Activated effector memory CD4-positive, alpha-beta T cell treated with anti-CD3 and anti-CD28 coated beads, Interleukin-2, amount 50 U/mL, for 16 hours (primary cell): ENCODE data around the gene C19orf47.

Source experiments
- DNase-seq: peaks from one replicate; pipeline ENCODE4 v3.0.0-alpha.2; 2020

C19orf47 gene, protein sequence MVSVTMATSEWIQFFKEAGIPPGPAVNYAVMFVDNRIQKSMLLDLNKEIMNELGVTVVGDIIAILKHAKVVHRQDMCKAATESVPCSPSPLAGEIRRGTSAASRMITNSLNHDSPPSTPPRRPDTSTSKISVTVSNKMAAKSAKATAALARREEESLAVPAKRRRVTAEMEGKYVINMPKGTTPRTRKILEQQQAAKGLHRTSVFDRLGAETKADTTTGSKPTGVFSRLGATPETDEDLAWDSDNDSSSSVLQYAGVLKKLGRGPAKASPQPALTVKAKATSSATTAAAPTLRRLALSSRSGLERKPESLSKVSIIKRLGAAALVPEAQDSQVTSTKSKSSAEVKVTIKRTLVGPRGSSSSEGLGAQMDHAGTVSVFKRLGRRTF

GRCh38 chr19:40348125-40348913 is at the start of gene C19orf47, which contains the start of gene PLD3:
C19orf47 (minus strand) TSS chr19:40348397; CDS start chr19:40341857, 6,540 bp downstream.
PLD3 (plus strand) TSS chr19:40348695; CDS start chr19:40366484, 17,789 bp downstream.
- peak; percentile 100 for DNase-seq

DNA sequence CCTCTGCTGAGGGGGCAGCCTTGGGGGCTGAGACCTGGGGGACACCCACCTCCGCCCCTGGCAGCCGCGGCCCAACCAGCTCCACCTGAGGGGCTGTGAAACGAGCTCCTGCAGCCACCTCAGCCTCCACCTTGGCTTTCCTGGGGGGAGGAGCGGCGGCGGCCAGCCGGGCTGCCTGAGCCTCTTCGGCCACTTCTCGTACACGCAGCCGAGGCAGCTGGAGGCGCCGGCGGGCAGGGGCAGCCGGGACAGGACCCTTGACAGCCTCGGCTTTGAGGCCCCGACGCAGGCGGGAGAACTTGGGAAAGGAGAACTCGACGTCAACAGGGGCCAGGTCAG is 49.3 kb upstream of the C19orf47 start:
- no peak for DNase-seq

DNA sequence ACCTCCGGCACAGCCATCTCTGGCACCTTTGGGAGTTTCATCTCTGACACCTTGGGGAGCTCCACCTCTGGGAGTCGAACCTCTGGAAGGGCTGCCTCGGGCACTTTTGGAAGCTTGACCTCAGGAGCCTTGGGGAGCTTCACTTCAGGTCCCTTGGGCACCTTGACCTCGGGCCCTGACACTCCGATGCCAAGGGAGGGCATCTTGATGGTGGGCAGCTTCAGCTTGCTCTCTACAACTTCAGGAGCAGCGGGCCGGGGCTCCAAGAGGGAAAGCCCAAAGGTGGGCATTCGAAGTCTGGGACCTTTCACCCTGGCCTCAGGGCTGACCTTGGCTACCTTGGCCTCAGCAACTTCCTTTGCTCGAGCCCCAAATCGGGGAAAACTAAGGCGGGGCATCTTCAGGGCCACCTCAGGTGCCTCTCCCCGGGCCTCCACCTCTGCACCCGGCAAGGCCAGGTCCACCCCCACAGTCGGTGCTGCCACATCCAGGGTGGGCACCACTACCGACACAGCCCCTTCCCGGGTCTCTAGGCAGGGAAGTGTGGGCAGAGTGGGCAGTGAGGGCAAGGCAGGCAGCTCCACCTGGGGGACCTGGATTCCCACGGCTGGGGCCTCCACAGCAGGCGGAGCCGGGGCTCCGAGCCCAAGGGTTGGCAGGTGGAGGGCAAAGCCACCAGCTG is 48.8 kb upstream of the C19orf47 start:
- no peak for DNase-seq

- no peak for DNase-seq
These were observed 47.8 kb upstream of the C19orf47 start for GRCh38 chr19:40395956-40396355.

DNA sequence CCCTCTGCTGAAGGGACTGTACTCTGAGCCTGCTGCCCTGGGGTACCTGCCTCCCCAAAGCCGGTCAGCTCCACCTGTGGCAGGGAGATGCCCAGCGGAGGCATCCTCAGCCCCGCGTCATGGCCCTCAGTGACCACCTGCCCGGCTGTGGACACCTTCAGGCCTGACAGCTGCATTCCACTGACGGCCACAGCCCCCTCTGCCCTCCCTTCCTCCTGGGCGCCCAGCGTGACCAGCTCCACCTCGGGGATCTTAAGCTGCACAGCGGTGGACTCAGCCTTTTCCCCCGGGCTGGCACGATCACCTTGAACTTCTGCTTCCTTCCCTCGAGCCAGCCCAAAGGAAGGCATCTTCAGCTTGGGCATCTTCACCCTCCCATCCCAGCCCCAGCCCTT is 46.6 kb upstream of the C19orf47 start:
- no peak for DNase-seq

DNA sequence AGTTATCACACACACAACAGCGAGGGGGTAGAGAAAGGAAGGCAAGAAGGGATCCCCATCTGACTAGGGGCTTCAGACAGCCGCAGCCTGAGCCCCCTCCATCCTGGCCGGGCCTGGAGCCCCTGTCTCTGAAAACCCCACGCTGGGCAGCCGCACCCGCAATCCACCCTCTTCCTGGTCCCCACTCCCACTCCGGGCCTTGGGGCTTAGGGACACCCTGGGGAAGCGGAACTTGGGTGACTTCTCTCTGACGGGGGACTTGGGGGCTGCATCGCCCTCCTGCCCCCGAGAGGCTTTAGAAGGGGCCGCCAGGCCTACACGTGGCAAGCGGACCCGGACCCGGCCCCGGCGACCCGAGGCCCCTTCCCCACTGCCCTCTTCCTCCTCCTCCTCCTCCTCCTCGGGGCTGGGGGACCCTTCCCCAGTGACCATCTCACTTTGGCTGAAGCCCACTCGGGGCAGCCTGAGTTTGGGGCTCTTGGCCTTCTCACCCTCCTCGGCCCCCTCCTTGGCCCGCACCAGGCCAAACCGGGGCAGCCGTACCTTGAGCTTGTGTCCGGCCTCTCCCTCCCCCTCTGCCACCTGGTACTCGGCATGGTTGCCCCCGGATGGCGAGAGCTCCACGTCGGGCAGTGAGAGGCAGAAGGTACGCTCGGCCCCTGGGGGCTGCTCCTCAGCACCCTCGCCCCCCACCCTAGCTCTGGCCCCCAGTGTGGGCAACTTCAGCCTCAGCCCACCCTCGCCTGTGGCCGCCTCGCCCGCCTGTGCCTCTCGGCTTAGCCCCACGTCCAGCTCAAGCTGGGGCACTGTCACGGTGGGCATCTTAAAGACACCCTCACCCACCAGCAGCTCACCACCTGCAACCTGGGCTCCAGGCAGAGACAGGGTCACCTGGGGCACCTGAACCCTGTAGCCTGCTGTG is 46.0 kb upstream of the C19orf47 start:
- DNase-seq, result no peak

DNA sequence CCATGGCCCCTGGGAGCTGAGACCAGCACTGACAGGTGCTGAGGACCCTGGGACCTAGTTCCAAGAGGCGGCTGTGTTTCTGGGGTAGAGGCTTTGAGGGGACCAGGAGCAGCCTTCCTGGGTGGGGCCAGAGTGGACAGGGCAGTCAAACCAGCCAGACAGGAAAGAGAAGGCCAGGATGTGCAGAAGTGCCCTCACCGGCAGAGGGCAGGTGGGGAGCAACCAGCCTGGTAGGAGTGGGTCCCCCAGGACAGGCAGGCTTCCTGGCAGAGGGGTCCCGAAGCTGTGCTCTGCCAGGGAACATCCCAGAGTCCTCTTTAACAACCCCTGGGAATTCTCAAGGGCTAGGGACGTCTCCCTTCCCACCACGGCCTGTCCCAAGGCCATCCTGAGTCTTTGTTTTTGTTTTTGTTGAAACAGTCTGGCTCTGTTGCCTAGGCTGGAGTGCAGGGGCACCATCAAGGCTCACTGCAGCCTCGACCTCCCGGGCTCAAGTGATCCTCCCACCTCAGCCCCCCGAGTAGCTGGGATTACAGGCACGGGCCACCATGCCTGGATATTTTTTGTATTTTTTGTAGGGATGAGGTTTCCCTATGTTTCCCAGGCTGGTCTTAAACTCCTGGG is 44.8 kb upstream of the C19orf47 start:
- no peak for DNase-seq

DNA sequence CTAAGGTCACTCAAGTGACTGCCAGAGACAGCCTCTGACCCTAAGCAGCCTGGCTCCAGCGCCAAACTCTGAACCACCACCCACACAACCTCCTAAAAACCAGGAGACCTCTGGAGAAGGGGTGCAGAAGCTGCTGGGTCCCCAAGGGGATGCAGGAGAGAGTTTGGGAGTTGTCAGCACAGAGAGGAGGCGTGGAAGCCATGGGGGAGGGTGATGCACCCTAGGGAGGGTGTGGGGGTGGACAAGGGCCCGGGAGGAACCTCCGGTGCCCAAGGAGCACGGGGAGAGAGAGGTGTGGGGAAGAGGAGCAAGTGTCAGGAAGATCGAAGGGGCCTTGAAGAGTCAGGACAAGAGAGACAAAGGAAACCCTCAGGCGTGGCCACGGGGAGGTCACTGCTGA is 43.9 kb upstream of the C19orf47 start:
- no peak for DNase-seq

GRCh38 chr19:40390084-40390742 is 42.0 kb upstream of the C19orf47 start, which contains the start of gene HIPK4:
HIPK4 (minus strand) TSS chr19:40390181; CDS start chr19:40389902, 279 bp downstream.
- no peak for DNase-seq

DNA sequence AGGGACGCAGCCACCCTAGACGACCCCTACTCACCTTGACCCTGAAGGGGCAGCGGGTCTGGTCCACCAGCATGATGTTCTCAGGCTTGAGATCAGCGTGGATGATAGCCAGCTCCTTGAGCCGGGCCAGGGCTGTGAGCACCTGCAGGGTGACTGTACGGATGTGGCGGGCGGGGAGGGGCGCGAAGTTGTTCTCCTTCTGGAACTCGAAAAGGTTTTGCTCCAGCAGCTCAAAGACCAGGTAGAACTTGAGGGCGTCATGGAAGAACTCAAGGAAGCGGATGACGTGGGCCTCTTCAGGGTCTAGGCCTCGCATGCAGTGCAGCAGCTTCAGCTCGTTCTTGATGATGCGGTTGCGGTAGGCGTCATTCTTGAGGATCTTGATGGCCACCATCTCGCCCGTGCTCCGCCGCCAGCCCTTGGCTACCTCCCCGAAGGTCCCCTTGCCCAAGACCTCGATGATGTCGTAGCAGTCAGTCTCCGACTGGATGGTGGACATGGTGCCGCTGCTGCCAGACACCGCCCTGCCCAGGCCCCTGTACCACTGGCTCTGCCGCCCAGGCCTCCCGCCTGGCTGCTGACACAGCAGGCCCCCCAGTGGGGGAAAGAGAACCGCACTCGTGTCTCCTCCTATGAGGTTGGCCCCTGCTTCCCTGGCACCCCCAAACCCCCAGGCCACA is 41.3 kb upstream of the C19orf47 start:
- DNase-seq, result no peak

DNA sequence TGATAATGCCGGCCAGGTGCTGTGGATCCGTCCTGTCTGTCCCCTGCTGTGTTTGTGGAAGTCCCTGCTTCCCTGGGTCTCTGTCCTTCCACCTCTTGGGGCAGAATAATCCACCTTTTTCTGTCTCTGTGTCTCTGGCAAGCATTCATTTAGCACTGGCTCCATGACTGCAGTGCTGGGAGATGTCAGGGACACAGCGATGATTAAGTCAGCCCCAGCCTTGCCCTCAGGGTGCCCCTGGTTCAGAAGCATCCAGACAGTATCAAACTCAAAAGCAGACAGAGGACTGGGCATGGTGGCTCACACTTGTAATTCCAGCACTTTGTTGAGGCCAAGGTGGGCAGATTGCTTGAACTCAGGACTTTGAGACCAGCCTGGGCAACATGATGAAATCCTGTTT is 40.3 kb upstream of the C19orf47 start:
- DNase-seq, result no peak

DNA sequence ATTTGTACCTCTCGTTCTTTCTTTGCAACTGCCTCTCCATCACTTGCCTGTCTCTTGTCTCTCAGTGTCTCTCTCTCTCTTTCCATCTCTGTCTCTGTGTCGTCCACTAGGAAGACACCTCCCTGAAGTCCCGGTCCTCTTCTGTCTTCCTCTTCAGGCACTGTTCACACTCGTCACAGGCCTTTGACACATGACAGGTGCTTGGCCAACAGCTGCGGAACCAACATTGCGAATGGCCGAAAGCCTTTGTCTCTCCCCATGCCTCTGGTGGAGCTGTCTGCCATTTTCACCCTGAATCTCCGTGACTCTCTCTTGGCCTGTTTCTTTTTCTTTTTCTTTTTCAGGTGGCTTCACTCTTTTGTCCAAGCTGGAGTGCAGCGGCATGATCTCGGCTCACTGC is 39.0 kb upstream of the C19orf47 start:
- DNase-seq, result no peak

DNA sequence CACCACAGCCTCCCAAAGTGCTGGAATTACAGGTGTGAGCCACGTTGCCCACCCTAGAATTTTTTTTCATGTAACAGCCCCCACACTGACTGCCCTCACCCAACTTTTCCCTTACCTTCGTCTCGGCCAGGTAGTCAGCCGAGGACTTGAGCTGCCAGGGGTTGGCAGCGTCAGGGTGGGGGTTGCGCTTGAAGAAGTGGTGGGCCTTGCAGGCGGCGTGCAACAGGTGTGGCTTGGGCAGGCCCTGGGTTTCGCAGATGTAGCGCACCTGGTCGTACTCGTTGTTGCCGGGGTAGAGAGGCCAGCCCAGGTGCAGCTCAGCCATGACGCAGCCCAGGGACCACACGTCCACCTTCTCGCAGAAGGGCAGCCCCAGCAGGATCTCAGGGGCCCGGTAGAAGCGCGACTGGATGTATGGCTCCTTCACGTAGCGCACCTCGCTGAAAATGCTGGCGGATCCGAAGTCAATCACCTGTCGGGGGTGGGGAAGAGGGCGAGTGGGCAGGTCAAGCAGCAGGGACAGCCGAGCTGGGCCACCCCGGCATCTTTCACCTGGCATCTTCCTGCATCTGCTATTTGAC is 35.6 kb upstream of the C19orf47 start:
- DNase-seq, result no peak

DNA sequence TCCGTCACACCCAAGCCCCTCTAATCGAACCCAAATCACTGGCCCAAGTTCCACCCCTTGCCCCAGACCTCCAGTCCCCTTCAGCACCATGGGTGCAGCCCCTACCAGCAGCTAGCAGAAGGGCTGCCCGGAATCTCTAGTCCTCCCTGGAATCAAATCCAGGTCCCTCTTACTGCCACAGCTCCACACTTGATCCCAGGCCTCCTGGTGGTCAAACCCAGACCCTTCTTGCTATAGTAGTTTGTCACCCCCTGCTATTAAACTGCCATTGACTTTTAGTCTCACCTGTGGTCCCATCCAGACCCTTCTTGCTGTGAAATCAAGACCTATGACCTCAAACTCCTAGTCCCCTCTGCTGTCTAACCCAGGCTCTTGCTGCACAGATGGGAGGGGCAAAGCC is 33.1 kb upstream of the C19orf47 start:
- DNase-seq, result no peak

GRCh38 chr19:40380199-40381037 is 32.2 kb upstream of the C19orf47 start:
- no peak for DNase-seq

DNA sequence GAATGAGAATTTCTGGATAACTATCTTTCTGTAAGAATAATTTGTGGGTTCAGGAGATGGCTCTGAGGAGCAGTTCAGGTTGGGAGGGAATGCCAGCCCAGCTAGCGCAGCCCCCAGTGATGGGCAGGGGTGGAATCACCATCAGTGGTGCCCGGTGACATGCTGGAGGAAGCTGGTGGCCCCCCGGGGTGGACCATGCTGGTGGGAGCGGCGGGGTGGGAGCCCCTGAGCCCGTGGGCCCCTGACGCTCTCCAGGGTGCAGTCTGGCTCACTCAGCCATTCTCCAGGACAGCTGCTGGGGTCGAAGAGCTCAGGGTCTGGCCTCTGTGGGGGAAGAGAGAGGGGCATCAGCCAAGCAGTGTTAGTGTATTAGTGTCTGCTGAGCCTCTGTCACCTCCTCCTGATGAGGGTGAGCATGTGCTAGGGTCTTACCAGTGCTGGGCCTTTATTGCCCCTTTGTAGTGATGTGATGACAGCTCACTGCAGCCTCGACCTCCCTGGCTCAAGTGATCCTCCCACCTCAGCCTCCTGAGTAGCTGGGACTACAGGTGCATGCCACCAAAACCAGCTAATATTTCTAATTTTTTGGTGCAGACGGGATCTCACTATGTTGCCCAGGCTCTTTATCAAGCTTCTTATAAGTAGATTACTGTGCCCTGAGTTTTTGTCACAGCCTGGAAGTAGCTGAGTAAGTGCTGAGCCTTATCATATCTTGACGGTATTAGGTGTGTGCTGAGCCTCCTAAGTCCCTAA is 31.4 kb upstream of the C19orf47 start:
- DNase-seq, result no peak

- no peak for DNase-seq
These were observed 30.3 kb upstream of the C19orf47 start for GRCh38 chr19:40378509-40378908.

DNA sequence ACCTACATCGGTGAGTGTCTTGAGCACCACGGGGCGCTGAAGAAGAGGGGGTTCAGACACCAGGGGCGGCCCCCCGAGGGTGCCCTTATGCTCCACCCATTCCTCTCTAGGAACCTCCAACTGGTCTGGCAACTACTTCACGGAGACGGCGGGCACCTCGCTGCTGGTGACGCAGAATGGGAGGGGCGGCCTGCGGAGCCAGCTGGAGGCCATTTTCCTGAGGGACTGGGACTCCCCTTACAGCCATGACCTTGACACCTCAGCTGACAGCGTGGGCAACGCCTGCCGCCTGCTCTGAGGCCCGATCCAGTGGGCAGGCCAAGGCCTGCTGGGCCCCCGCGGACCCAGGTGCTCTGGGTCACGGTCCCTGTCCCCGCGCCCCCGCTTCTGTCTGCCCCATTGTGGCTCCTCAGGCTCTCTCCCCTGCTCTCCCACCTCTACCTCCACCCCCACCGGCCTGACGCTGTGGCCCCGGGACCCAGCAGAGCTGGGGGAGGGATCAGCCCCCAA is 29.7 kb upstream of the C19orf47 start:
- DNase-seq, result no peak
